Fibroblast of lung (primary cell): ENCODE measurements around the gene ZNF888.

Experiments used
- EZH2 ChIP-seq: IDR thresholded peaks from 2 replicates; pipeline ENCODE4 v1.5.1; 2012; ENCODE audit warnings: low read length, control low read depth, mild to moderate bottlenecking; ENCODE audit errors: missing control alignments
- TF ChIP-seq, protein P1 (sequence below), 2 donors: IDR thresholded peaks in 1 of 2; conservative IDR thresholded peaks in 1 of 2; 1 replicate in 1 of 2; 2 replicates in 1 of 2; pipeline ENCODE4 v1.5.1; 2011 to 2012; ENCODE audit warnings: low read length in 2 of 2, control low read depth in 1 of 2, inconsistent platforms in 1 of 2, low read depth in 1 of 2, mild to moderate bottlenecking in 1 of 2

DNA sequence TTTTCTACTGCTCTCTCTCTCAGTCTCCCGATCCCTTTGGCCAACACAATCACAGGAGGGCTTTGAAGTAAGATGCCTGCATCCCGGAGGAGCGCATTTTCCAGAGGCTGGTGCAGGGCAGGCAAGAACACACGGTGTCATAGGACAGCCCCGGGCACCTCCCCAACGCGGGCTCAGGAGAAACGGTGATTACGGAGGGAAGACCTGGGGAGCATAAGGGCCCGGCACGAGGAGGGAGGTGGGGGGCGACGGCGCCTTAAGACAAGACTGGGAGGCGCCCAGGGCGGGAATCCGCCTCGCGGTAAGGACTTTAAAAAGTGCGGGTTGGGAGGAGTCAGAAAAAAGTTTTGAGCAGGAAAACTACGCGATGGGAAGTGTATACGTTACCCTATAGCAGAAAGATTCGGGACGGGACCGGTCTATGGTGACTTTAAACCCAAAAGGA lies 18.7 kb upstream of the ZNF888 start:
- TF ChIP-seq, protein P1, sequence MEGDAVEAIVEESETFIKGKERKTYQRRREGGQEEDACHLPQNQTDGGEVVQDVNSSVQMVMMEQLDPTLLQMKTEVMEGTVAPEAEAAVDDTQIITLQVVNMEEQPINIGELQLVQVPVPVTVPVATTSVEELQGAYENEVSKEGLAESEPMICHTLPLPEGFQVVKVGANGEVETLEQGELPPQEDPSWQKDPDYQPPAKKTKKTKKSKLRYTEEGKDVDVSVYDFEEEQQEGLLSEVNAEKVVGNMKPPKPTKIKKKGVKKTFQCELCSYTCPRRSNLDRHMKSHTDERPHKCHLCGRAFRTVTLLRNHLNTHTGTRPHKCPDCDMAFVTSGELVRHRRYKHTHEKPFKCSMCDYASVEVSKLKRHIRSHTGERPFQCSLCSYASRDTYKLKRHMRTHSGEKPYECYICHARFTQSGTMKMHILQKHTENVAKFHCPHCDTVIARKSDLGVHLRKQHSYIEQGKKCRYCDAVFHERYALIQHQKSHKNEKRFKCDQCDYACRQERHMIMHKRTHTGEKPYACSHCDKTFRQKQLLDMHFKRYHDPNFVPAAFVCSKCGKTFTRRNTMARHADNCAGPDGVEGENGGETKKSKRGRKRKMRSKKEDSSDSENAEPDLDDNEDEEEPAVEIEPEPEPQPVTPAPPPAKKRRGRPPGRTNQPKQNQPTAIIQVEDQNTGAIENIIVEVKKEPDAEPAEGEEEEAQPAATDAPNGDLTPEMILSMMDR (conservative IDR thresholded peaks at IDR 0.05 in 1 of 2, IDR thresholded peaks at IDR 0.05 in 1 of 2; ENCODE audit: low read depth in 1 of 2, low read length in 2 of 2) = no peak
- TF ChIP-seq EZH2 = no peak
